HG03280 (cell line): ENCODE measurements around the gene USP38.
"Not testable (repeated sequence)": the region's sequence is repeated elsewhere in the genome, so short reads cannot be mapped to it uniquely, and the experiment has no call there.

ENCODE experiments used
- ATAC-seq: cut with Tn5 transposase; IDR thresholded peaks from one replicate; pipeline ENCODE4 v1.9.1; 2021; ENCODE audit warnings: mild to moderate bottlenecking, moderate library complexity; ENCODE audit not compliant: unreplicated experiment

The USP38 gene

DNA sequence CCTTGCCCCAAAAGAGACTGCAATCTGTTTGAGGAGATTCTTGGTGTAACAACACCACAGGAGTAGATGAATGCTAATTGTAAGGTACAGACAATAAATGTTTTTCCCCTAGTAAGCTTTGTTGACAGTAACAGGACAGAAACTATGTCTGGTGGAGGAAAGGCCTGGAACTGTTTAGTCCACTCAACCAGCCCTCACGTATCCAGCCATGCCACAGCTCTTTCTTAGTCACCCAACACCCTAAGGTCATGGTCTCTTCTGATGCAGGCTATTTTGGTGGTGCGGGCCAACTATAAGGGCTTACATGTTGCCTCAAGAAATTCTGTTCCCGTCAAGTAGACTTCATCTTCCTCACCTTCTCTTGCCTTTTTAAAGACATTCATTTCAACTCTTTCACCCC is 76.0 kb downstream of the USP38 start:
- ATAC-seq: no peak

DNA sequence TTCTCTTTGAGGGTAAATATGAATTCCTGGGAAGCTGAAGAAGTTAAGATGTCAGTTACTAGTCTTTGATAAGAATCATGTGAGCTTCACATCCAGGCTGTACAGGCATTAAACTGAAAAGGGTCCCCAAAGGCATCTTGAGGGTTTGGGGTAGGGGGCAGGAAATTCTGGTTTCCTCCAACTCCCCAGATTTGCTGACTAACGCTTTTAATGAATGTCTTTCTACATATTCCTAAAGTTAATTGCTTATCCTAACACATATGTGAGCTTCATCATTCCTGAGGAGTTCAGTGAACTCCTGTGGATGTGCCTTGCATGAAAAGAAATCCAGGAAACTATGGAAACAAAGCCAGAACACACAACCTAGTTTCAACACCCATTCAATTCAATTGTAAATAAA is 78.1 kb downstream of the USP38 start:
- no peak for ATAC-seq

DNA sequence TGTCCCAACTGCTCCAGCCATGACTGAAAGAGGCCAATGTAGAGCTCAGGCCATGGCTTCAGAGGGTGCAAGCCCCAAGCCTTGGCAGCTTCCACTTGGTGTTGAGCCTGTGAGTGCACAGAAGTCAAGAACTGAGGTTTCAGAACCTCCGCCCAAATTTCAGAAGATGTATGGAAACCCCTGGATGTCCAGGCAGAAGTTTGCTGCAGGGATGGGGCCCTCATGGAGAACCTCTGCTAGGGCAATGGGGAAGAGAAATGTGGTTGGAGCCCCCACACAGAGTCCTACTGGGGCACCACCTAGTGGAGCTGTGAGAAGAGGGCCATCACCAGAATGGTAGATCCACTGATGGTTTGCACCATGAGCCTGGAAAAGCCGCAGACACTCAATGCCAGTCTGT is 83.0 kb downstream of the USP38 start:
- ATAC-seq: not testable (repeated sequence)

DNA sequence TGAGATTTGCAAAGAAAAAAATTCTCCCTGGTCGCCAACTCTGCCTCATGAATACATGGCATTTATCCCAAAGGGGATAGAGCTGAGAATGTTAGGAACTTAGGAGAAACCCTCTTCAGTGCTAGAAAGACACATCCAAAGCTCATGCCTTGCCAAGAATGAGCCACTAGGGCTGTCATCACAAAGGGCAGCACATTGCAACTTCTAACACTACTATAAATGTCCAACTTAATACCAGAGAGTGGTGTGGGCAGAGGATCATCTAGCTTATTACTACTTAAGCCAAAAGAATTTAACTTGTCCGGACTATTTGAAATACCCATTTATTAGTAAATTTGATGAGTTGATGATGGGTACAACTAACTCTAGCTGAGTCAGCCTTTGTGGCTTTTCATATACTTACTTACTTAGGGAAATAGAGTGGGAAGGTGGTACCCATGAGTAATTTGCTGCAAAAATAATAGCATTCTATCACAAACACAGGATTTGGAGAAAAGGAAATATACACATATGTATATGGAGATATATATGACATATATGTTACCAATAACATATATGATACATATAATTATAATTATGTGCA is 85.6 kb downstream of the USP38 start:
- ATAC-seq: no peak
